ENCODE results near the gene TMEM62.

GRCh38 chr15:43232289-43232874 is 99.0 kb downstream of the TMEM62 start:
- TF ChIP-seq CTCF (conservative IDR thresholded peaks at IDR 0.05) = no peak
- TF ChIP-seq ZFX (IDR thresholded peaks at IDR 0.05) = no peak
